GM20000 (cell line): ENCODE measurements around the gene GPR68.
"Not testable (repeated sequence)": the region's sequence is repeated elsewhere in the genome, so short reads cannot be mapped to it uniquely, and the experiment has no call there.

Source experiments
- DNase-seq: peaks from one replicate; pipeline ENCODE4 v3.0.0; 2012; ENCODE audit warnings: low spot score
- TF ChIP-seq, protein P1 (sequence below): IDR thresholded peaks from 2 replicates; pipeline ENCODE4 v1.5.1; 2012; ENCODE audit warnings: mild to moderate bottlenecking, control low read depth; ENCODE audit errors: extremely low read depth, missing control alignments

GPR68 gene

DNA sequence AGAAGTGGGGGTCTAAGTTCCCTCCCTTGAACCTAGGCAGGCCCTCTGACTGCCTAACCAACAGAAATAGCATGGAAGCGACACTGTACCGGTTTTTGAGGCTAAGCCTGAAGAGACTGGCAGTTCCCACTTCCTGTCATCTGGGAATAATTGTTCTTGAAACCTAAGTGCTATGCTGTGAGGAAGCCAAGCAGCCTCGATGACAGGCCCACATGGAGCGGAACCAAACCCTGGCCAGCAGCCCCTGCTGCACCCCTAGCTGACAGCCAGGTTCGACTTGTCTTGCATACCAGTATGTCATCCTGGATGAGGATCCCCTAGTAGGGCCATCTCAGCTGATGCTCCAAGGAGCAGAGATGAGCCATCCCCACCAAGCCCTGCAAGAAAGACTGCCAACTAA is 6.4 kb upstream of the GPR68 start:
- no peak for DNase-seq
- TF ChIP-seq, protein P1, sequence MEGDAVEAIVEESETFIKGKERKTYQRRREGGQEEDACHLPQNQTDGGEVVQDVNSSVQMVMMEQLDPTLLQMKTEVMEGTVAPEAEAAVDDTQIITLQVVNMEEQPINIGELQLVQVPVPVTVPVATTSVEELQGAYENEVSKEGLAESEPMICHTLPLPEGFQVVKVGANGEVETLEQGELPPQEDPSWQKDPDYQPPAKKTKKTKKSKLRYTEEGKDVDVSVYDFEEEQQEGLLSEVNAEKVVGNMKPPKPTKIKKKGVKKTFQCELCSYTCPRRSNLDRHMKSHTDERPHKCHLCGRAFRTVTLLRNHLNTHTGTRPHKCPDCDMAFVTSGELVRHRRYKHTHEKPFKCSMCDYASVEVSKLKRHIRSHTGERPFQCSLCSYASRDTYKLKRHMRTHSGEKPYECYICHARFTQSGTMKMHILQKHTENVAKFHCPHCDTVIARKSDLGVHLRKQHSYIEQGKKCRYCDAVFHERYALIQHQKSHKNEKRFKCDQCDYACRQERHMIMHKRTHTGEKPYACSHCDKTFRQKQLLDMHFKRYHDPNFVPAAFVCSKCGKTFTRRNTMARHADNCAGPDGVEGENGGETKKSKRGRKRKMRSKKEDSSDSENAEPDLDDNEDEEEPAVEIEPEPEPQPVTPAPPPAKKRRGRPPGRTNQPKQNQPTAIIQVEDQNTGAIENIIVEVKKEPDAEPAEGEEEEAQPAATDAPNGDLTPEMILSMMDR: no peak

DNA sequence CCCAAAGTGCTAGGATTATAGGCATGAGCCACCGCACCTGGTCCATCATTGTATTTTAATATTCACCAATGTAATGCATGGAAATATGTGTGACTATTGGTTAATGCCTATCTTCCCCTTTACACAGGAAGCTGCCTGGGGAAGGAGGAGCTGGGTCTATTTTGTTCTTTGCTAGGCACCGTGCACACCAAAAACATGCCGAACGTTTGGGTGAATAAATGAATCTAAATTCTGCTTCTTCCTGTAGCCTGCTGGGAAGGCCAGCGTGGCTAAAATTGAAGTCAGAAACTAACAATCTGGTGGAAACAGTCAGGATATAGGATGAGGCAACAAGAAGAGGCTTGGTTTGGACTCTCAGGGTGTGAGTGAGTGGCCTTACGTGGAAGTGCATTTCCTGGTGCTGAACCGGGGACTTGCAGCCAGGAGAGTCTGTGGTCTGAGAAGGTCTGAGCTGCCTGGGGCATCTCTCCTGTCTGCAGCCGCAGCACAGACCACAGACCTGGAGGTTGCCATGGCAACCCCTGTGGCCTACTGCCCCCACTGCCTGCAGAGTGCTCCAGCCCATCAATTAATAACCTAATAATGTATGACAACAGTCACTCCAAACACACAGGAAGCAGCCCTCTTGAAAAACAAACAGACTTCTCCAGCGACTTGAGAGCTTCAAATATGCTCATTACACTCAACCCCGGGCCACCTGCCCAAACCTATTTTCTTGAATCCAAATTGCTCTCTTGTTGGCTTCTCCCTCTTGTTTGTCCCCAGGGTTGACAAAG is 5.5 kb upstream of the GPR68 start:
- peak; percentile 85 for DNase-seq
- TF ChIP-seq, protein P1: no peak

DNA sequence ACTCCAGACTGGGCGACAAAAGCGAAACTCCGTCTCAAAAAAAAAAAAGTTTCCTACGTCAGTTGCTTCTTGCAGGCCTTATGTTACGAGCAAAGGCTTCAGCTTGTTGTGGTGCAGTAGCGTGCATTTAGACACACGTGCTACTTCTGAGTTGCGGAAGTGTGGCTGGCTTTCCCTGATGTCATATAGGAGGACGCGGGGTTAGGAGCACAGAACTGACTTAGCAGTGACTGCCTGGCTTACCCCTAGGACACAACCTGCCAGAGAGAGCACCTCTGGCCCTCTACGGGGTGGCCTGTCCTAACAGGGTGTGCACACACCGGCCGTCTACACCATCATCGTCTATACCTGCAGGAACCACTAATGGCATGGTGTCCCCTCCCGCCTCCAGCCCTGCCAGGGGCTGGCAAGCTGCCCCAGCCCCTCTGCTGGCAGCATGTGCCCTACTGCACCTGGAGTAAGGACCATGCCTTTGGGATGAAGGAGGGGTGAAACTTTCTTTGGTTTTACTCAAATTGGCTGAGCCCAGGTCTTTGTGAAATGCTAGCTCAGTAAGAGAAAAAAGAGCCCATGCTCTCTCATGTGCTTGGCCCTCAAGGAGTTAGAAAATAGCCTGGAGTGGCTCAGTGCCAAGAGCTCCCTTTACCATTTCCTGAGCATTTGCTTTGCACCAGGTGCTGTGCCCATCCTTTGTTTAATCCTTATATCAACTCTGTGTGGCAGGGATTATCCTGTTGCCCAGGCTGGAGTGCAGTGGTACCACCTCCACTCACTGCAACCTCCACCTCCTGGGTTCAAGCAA is 1.7 kb upstream of the GPR68 start:
- TF ChIP-seq, protein P1: no peak
- DNase-seq: no peak

DNA sequence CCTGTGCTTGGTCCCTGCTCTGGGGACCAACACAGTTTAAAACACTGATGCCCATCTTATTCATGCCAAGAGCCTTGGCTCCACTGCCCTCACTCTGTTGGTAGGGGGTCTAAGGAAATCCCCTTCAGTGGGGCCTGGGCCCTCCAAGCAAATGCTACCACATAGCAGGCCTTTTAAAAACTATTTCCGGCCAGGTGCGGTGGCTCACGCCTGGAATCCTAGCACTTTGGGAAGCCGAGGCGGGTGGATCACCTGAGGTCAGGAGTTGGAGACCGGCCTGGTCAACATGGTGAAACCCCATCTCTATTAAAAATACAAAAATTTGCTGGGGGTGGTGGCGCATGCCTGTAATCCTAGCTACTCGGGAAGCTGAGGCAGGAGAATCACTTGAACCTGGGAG is 1.1 kb upstream of the GPR68 start:
- not testable (repeated sequence) for DNase-seq

DNA sequence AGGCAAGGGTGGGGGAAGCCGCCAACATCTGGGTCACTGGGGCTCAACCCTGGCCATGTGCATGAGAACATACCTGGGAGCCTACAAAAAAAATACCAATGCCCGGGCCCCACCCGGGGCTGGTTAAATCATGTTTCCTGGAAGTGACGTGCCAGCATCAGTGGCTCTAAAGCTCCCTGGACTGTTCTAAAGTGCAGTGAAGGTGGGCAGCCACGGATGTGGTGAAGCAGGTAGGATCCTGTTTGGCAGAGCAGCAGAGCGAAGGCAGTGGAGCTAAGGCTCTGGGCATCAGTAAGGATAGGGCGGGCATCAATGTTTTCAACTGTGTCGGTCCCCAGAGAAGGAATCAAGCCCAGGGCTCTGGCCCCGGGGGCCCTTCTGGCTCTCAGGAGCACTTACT is 525 bp upstream of the GPR68 start:
- TF ChIP-seq, protein P1: no peak
- no peak for DNase-seq

DNA sequence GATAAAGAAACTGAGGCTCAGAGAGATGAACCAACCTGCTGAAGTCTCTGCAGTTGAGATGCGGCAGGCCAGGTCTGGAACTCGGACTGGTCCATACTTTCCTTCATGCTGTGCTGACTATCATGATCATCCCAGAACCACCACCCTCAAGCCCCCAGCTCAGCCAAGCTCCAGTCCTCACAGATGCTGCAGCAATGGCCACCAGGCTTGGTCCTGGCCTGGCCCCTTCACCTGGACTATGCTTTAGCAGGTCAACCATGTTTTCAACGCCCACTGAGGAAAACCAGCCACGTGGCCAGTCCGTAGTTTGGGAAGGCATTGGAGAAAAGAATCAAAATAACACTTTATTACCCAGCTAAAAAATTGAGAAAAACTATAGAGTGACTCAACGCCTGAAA is 1.4 kb downstream of the GPR68 start:
- TF ChIP-seq, protein P1: no peak
- no peak for DNase-seq

DNA sequence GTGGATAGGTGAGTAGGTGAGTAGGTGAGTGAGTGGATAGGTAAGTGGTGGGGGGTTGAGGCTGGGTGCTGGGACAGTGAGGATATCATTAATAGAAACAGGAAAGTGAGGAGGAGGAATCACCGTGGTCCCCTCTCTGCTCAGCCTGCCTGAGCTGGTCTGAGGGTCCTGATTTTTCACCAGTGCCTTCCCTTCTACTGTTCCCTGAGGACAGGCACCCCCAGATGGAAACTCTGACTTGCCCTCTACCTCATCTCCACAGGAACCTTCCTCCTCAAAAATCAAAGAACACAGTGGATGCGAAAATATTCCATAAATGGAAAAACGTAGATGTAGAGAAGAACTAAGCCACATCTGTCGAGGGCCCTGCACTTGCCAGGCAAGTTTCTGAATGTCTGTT is 1.9 kb downstream of the GPR68 start:
- TF ChIP-seq, protein P1: no peak
- no peak for DNase-seq

DNA sequence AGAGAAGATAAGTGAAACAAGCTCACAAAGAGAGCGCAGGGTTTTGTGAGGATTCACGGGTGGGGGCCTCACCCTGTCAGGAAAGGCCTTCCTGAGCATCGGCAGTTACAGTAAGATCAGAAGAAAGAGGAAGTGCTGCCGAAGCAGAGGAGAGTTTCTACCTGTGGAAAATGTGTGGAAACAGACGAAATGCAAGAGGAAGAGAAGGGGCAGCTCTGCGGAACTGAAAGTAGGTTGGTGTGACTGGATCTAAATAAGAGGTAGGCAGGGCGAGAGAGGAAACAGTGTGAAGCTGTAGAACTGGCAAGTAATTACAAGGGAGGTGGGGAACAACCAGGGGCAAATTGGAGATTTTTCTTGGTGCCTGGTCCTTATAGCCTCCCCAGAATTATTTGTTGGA is 2.6 kb downstream of the GPR68 start:
- TF ChIP-seq, protein P1: no peak
- DNase-seq: peak; percentile 60
